K562 (cell line): Measurements from ENCODE around the gene MAPK13. TPM values are rescaled to one million over a fixed set of nuclear protein-coding genes. Genes with fewer than 3 reads are reported as not detected.
A peak's percentile ranks its signal among the peaks of the same experiment; 100 is the strongest.

Source experiments
- ATF1 ChIP-seq, 2 experiments: fragments of 450-650 bp in 1 of 2; IDR thresholded peaks; 2 replicates each; pipeline ENCODE4 v1.6.1; 2016; ENCODE audit warnings: missing compliant biosample characterization in 1 of 2, missing genetic modification characterization in 1 of 2
- CBFB ChIP-seq: sonication (generic); formaldehyde crosslinking; IDR thresholded peaks from 2 replicates; pipeline ENCODE4 v1.4.0; 2020; ENCODE audit warnings: mild to moderate bottlenecking, missing genetic modification reagents
- L3MBTL2 ChIP-seq: fragments of 450-650 bp; IDR thresholded peaks from 2 replicates; pipeline ENCODE4 v1.6.1; 2016; ENCODE audit warnings: mild to moderate bottlenecking, moderate library complexity
- LEF1 ChIP-seq: fragments of 450-650 bp; IDR thresholded peaks from 2 replicates; pipeline ENCODE4 v1.6.1; 2016; ENCODE audit warnings: mild to moderate bottlenecking
- MEF2A ChIP-seq: IDR thresholded peaks from 2 replicates; pipeline ENCODE4 v1.6.1; 2011; ENCODE audit warnings: low read depth, mild to moderate bottlenecking, low read length, moderate library complexity; ENCODE audit not compliant: control insufficient read depth
- NR3C1 ChIP-seq: sonication (generic); formaldehyde crosslinking; IDR thresholded peaks from 2 replicates; pipeline ENCODE4 v1.8.1; 2022; ENCODE audit warnings: missing genetic modification reagents
- NUFIP1 ChIP-seq: fragments of 450-650 bp; IDR thresholded peaks from 2 replicates; pipeline ENCODE4 v1.6.1; 2018; ENCODE audit not compliant: partially characterized antibody
- PRMT5 ChIP-seq: sonication (generic); formaldehyde crosslinking; IDR thresholded peaks from 2 replicates; pipeline ENCODE4 v1.5.0; 2020; ENCODE audit warnings: missing genetic modification reagents
- TAF7 ChIP-seq: fragments of 450-650 bp; IDR thresholded peaks from 2 replicates; pipeline ENCODE4 v1.6.1; 2016; ENCODE audit warnings: missing genetic modification characterization, missing compliant biosample characterization
- TBP ChIP-seq: optimal IDR thresholded peaks from 2 replicates; pipeline ENCODE3; 2011; ENCODE audit warnings: low read depth, low read length, improper control_type of control experiment
- ZSCAN29 ChIP-seq: fragments of 450-650 bp; IDR thresholded peaks from 2 replicates; pipeline ENCODE4 v1.6.1; 2017
- polyA plus RNA-seq, 8 experiments: library from polyadenylated mRNA; depleted of rRNA in 4 of 8; stranded (reverse) in 5 of 8; unstranded in 3 of 8; fragments of >200 nt; fragmentation: Nextera tagmentation in 2 of 8; fragmentation: Illumina TruSeq in 1 of 8; extraction: Ambion mirVana in 2 of 8; extraction: Trizol in 1 of 8; gene quantifications; 2 replicates each; pipeline versions ENCODE4 v1.2.1 to v1.2.3, GENCODE V29; 2011 to 2014; ENCODE audit warnings: inconsistent platforms in 1 of 8, missing spikeins in 1 of 8
- total RNA-seq, 7 experiments: library from RNA; depleted of rRNA in 6 of 7; stranded (reverse); fragments of >200 nt in 6 of 7; fragmentation: Illumina TruSeq in 2 of 7; extraction: Trizol in 2 of 7; gene quantifications; 2 replicates each; pipeline versions ENCODE4 v1.2.1 to v1.2.3, GENCODE V29; 2011 to 2021; ENCODE audit warnings: low replicate concordance in 1 of 7
- TF ChIP-seq, protein P1 (sequence below): fragments of 250-450 bp; sonication (Bioruptor Pico); IDR thresholded peaks from 2 replicates; pipeline ENCODE4 v1.4.0; 2020; ENCODE audit warnings: mild to moderate bottlenecking
- TF ChIP-seq, protein P2 (sequence below), 2 experiments: fragments of 150-350 bp in 1 of 2; IDR thresholded peaks; 2 replicates each; pipeline ENCODE4 v1.6.1; 2012 to 2016; ENCODE audit warnings: low read depth in 2 of 2, low read length in 2 of 2, mild to moderate bottlenecking in 1 of 2, moderate library complexity in 1 of 2
- TF ChIP-seq, protein P3 (sequence below): sonication (generic); formaldehyde crosslinking; IDR thresholded peaks from 2 replicates; pipeline ENCODE4 v1.8.1; 2023; ENCODE audit warnings: missing genetic modification reagents, mild to moderate bottlenecking, borderline replicate concordance
- TF ChIP-seq, protein P4 (sequence below): fragments of 450-650 bp; IDR thresholded peaks from 2 replicates; pipeline ENCODE4 v1.7.1; 2018; ENCODE audit warnings: mild to moderate bottlenecking, low read depth; ENCODE audit not compliant: partially characterized antibody

Gene MAPK13
- total and polyA plus RNA-seq, 9 of the 15 experiments (the other 6 are each of a cell fraction or from before 2014, with no cell fraction given) = 0.03 to 2.3 (median 0.48) TPM; not detected in 1

DNA sequence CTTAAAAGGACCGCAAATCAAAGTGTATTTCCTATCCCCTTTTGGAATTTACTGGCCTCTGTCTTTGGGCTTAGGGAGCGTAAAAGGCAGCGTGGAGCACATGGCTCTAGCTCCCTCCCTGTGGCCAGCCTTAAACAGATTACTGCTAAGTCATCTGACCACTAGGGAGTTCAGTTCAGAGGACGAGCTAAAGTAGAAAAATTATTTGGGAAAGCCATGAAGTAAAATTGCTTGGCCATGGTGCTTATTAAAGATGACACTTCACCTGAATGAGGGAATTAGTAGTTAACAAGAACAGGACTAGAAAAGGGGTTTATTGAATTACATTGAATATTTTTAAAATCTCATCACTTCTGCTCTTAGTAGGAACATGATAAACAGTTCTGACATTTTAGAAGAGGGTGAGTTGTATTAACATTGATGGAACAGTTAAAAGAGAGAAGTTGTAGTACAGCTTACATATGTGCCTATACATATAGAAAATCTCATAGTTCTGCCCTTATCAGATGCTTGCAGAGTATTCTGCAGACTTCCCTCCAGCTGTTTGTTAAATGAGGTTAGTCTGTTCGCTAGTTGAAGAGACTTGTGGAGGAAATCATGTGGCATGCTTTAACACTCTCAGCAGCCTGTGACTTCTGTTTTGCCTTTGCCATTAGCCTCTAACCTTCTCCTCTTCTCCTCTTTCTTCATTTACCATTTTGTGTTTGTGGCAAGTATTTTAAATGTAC lies 31.2 kb upstream of the MAPK13 start (continued):
- TF ChIP-seq PRMT5 = no peak
- peak; percentile 15 for TF ChIP-seq TBP
- peak; percentile 62 for TF ChIP-seq NUFIP1
- no peak for TF ChIP-seq CBFB
- TF ChIP-seq, protein P1, sequence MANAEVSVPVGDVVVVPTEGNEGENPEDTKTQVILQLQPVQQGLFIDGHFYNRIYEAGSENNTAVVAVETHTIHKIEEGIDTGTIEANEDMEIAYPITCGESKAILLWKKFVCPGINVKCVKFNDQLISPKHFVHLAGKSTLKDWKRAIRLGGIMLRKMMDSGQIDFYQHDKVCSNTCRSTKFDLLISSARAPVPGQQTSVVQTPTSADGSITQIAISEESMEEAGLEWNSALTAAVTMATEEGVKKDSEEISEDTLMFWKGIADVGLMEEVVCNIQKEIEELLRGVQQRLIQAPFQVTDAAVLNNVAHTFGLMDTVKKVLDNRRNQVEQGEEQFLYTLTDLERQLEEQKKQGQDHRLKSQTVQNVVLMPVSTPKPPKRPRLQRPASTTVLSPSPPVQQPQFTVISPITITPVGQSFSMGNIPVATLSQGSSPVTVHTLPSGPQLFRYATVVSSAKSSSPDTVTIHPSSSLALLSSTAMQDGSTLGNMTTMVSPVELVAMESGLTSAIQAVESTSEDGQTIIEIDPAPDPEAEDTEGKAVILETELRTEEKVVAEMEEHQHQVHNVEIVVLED (CRISPR knock-in tag) = no peak
- TF ChIP-seq, protein P2, sequence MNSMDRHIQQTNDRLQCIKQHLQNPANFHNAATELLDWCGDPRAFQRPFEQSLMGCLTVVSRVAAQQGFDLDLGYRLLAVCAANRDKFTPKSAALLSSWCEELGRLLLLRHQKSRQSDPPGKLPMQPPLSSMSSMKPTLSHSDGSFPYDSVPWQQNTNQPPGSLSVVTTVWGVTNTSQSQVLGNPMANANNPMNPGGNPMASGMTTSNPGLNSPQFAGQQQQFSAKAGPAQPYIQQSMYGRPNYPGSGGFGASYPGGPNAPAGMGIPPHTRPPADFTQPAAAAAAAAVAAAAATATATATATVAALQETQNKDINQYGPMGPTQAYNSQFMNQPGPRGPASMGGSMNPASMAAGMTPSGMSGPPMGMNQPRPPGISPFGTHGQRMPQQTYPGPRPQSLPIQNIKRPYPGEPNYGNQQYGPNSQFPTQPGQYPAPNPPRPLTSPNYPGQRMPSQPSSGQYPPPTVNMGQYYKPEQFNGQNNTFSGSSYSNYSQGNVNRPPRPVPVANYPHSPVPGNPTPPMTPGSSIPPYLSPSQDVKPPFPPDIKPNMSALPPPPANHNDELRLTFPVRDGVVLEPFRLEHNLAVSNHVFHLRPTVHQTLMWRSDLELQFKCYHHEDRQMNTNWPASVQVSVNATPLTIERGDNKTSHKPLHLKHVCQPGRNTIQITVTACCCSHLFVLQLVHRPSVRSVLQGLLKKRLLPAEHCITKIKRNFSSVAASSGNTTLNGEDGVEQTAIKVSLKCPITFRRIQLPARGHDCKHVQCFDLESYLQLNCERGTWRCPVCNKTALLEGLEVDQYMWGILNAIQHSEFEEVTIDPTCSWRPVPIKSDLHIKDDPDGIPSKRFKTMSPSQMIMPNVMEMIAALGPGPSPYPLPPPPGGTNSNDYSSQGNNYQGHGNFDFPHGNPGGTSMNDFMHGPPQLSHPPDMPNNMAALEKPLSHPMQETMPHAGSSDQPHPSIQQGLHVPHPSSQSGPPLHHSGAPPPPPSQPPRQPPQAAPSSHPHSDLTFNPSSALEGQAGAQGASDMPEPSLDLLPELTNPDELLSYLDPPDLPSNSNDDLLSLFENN (IDR thresholded peaks at IDR 0.05; ENCODE audit: low read depth in 2 of 2, low read length in 2 of 2) = no peak
- TF ChIP-seq, protein P3, sequence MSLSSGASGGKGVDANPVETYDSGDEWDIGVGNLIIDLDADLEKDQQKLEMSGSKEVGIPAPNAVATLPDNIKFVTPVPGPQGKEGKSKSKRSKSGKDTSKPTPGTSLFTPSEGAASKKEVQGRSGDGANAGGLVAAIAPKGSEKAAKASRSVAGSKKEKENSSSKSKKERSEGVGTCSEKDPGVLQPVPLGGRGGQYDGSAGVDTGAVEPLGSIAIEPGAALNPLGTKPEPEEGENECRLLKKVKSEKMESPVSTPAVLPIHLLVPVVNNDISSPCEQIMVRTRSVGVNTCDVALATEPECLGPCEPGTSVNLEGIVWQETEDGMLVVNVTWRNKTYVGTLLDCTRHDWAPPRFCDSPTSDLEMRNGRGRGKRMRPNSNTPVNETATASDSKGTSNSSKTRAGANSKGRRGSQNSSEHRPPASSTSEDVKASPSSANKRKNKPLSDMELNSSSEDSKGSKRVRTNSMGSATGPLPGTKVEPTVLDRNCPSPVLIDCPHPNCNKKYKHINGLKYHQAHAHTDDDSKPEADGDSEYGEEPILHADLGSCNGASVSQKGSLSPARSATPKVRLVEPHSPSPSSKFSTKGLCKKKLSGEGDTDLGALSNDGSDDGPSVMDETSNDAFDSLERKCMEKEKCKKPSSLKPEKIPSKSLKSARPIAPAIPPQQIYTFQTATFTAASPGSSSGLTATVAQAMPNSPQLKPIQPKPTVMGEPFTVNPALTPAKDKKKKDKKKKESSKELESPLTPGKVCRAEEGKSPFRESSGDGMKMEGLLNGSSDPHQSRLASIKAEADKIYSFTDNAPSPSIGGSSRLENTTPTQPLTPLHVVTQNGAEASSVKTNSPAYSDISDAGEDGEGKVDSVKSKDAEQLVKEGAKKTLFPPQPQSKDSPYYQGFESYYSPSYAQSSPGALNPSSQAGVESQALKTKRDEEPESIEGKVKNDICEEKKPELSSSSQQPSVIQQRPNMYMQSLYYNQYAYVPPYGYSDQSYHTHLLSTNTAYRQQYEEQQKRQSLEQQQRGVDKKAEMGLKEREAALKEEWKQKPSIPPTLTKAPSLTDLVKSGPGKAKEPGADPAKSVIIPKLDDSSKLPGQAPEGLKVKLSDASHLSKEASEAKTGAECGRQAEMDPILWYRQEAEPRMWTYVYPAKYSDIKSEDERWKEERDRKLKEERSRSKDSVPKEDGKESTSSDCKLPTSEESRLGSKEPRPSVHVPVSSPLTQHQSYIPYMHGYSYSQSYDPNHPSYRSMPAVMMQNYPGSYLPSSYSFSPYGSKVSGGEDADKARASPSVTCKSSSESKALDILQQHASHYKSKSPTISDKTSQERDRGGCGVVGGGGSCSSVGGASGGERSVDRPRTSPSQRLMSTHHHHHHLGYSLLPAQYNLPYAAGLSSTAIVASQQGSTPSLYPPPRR (CRISPR knock-in tag) = no peak
- TF ChIP-seq MEF2A = no peak
- TF ChIP-seq TAF7 = no peak
- no peak for TF ChIP-seq ZSCAN29
- TF ChIP-seq, protein P4, sequence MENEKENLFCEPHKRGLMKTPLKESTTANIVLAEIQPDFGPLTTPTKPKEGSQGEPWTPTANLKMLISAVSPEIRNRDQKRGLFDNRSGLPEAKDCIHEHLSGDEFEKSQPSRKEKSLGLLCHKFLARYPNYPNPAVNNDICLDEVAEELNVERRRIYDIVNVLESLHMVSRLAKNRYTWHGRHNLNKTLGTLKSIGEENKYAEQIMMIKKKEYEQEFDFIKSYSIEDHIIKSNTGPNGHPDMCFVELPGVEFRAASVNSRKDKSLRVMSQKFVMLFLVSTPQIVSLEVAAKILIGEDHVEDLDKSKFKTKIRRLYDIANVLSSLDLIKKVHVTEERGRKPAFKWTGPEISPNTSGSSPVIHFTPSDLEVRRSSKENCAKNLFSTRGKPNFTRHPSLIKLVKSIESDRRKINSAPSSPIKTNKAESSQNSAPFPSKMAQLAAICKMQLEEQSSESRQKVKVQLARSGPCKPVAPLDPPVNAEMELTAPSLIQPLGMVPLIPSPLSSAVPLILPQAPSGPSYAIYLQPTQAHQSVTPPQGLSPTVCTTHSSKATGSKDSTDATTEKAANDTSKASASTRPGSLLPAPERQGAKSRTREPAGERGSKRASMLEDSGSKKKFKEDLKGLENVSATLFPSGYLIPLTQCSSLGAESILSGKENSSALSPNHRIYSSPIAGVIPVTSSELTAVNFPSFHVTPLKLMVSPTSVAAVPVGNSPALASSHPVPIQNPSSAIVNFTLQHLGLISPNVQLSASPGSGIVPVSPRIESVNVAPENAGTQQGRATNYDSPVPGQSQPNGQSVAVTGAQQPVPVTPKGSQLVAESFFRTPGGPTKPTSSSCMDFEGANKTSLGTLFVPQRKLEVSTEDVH = no peak
- TF ChIP-seq NR3C1 (CRISPR knock-in tag) = no peak
- TF ChIP-seq LEF1 = no peak
- TF ChIP-seq L3MBTL2 = peak; percentile 89; the same call in 1 of the 2 replicates
- TF ChIP-seq ATF1 (CRISPR knock-in tag; IDR thresholded peaks at IDR 0.05) = no peak
- TF ChIP-seq ATF1 (tag; IDR thresholded peaks at IDR 0.05) = no peak
